AG04449 (cell line): ENCODE results near the gene TMEM184C.

Experiments used
- CTCF ChIA-PET: fragments of 350-600 bp; formaldehyde crosslinking; extraction: SDS; loops from one replicate; lab custom pipeline; 2021; ENCODE audit warnings: antibody characterized with exemption; lab: Yijun Ruan, JAX
- POLR2A ChIA-PET: fragments of 400-600, 350-600 bp; formaldehyde crosslinking; extraction: SDS; loops from one replicate; lab custom pipeline; 2020; ENCODE audit warnings: antibody characterized with exemption, inconsistent platforms; lab: Yijun Ruan, JAX
- DNase-seq: peaks from one replicate; pipeline ENCODE4 v3.0.0-alpha.2; 2010; ENCODE audit warnings: low read depth, low spot score
- H3K4me3 ChIP-seq: 2 replicates; pipeline ENCODE4 v1.5.1; 2011; ENCODE audit warnings: low read depth, mild to moderate bottlenecking, control low read depth, low read length
- TF ChIP-seq, protein P1 (sequence below): IDR thresholded peaks from one replicate; pipeline ENCODE4 v1.5.1; 2011; ENCODE audit warnings: mild to moderate bottlenecking, moderate library complexity, low read length, control low read depth, inconsistent platforms; ENCODE audit not compliant: insufficient read depth; ENCODE audit errors: missing control alignments

Gene TMEM184C

DNA sequence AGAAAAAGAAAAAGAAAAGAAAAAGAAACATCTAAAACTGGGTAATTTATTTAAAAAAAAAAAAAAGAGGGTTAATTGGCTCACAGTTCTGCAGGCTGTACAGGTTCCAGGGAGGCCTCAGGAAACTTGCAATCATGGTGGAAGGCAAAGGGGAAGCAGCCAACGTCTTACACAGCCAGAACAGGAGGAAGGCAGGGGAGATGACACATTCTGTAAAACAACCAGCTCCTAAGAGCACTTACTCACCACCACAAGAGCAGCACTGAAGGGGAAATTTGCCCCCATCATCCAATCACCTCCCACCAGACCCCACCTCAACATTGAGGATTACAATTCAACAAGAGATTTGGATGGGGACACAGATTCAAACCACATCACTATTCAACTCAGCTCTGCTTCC is 36.8 kb upstream of the TMEM184C start:
- DNase-seq = no peak
- ChIA-PET POLR2A (no interaction called here), CTCF (interaction anchor here (0.7 to 2.7 kb wide), 6 partner anchors 9 to 486 kb away, joined by 3 to 14 read pairs (median 4); no protein-coding TSS in a partner anchor)
- TF ChIP-seq, protein P1, sequence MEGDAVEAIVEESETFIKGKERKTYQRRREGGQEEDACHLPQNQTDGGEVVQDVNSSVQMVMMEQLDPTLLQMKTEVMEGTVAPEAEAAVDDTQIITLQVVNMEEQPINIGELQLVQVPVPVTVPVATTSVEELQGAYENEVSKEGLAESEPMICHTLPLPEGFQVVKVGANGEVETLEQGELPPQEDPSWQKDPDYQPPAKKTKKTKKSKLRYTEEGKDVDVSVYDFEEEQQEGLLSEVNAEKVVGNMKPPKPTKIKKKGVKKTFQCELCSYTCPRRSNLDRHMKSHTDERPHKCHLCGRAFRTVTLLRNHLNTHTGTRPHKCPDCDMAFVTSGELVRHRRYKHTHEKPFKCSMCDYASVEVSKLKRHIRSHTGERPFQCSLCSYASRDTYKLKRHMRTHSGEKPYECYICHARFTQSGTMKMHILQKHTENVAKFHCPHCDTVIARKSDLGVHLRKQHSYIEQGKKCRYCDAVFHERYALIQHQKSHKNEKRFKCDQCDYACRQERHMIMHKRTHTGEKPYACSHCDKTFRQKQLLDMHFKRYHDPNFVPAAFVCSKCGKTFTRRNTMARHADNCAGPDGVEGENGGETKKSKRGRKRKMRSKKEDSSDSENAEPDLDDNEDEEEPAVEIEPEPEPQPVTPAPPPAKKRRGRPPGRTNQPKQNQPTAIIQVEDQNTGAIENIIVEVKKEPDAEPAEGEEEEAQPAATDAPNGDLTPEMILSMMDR = no peak
- H3K4me3 ChIP-seq = no peak overlapping the region

DNA sequence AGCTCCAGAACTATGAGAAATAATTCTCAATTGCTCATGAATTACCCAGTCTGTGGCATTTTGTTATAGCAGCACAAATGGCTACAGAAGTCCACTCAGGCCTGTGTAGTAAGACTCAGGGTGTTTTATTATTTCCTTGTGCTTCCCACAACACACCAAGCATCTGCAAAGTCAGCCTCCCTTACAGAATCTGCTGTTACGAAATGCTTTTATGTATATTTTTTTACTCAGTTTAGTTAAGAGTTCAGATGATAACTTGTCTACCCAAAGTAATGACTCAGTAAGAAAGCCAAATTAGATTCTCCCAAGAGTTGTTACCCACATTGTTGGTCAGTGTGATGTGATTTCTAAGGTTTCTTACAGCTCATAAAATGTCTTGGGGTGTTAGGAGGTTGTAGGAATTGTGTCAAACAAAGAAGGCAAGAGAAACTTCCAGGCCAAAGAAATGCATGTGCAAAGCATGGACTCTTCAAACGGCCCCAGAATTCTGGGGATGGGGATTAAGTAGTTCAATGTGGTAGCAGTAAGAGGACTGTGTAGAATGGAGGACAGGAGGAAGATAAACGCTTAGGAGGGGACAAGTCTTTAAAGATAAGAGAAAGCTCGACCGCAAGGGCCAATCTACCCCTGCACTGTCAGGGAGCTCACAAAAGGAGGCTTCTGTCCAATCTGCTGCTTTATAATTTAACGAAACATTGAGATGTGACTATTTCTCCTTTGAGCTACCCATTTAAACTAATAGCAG is 35.4 kb upstream of the TMEM184C start:
- DNase-seq = peak; percentile 84
- ChIA-PET POLR2A (no interaction called here), CTCF (interaction anchor here (0.6 to 2.7 kb wide), 7 partner anchors 8 to 485 kb away, joined by 3 to 11 read pairs (median 3); no protein-coding TSS in a partner anchor)
- TF ChIP-seq, protein P1 = no peak
- H3K4me3 ChIP-seq = no peak overlapping the region

DNA sequence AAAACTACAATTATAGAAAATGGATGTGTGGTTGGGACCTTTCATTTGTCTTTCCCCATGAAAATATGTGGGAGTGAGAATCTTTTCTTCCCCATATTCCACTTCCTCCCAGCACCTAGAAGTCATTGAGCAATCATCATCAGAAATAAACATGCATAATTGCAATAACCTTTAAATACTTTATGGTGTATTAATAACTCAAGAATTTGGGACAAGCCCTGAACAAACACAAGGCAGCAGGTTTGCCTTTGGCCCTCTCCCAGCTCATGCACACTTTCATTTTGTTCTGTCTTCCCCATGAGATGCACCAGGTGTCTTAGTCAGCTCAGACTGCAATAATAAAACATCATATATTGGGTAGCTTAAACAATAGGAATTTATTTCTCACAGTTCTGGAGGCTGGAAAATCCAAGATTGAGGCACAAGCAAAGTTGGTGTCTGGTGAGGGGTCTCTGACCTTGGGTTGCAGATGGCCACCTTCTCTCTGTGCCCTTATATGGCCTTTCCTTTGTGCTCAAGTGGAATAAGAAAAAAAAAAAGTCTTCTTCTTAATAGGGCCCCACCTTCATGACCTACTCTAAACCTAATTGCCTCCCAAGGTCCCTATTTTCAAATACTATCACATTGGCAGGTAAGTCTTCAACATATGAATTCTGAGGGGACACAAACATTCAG is 34.7 kb upstream of the TMEM184C start:
- no peak for DNase-seq
- POLR2A ChIA-PET = no interaction called here
- CTCF ChIA-PET = interaction anchor here (0.6 to 2.7 kb wide), 4 partner anchors 8 to 471 kb away, joined by 3 to 11 read pairs (median 3); no protein-coding TSS in a partner anchor
- TF ChIP-seq, protein P1 = no peak
- no peak overlapping the region for H3K4me3 ChIP-seq

DNA sequence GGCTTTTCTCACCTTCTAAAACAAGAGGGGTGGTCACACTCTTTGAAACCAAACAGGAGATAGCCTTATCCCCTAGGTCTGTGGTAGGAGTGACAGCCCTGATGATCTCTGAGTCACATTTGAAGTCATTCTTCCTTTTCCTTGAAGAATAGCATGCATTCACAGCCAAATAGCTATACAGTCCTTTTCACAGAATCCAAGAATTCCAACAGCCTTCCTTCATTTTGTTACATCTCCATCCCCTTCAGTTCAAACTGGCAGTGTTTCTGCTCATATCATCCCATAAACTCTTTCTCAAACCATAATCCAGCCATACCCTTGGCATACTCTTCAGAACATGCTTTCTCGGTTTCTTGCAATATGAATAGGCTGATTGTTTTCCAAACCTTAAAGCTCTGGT is 33.3 kb upstream of the TMEM184C start:
- TF ChIP-seq, protein P1 = no peak
- CTCF ChIA-PET = interaction anchor here (0.9 to 7.4 kb wide), 4 partner anchors 65 to 473 kb away, joined by 4 to 114 read pairs (median 4); no protein-coding TSS in a partner anchor
- H3K4me3 ChIP-seq = no peak overlapping the region
- POLR2A ChIA-PET = no interaction called here
- no peak for DNase-seq

DNA sequence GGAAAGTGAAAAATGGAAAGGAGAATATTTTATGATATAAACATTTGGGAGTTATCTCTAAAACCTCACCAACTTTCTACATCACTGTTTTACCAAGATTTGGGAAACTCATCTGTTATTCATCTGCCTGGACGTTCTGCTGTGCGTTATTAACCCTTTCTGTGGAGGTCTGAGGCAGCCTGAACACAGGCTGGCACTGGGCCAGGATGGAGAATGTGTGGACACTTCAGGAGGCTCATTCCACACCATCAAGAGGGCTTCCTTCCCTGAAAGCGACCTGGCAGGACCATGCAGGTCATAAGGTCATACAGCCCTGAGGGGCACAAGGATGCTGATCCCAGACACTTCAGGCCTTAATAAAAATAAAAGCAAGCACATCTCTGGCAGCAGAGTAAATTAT is 31.2 kb upstream of the TMEM184C start:
- ChIA-PET CTCF (interaction anchor here (0.6 to 7.4 kb wide), 7 partner anchors 67 to 1954 kb away, joined by 3 to 151 read pairs (median 14); partner anchors contain the start of gene EDNRA), POLR2A (no interaction called here)
- TF ChIP-seq, protein P1 = no peak
- DNase-seq = no peak
- H3K4me3 ChIP-seq = no peak overlapping the region

DNA sequence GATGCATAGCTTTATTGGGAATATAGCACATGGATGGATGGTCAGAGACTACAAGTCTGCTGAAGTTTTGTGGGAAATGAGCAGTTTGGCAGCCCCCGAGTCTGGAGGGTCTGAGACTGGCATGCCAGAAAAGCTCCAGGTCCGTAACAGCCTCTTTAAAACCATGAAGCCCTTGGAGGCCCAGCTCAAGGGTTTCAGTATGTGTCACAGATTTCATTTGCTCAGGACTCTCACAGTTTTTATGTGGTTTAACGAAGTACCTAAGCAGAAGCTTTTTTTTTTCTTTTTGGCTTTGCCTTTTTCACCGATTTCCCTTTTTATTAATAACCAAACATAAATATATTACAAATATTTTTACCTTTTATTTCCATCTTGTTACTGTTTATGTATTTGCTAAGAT is 30.6 kb upstream of the TMEM184C start:
- TF ChIP-seq, protein P1 = no peak
- H3K4me3 ChIP-seq = no peak overlapping the region
- DNase-seq = no peak
- ChIA-PET POLR2A (no interaction called here), CTCF (interaction anchor here (1.2 to 7.4 kb wide), 8 partner anchors 11 to 568 kb away, joined by 3 to 151 read pairs (median 15); partner anchors contain the start of gene EDNRA)
